NOMO-1 treated with dmso at 0.1 percent for 144 hours (cell line): ENCODE measurements around the gene SMPD1.
A peak's percentile ranks its signal among the peaks of the same experiment; 100 is the strongest.

Source experiments
- DNase-seq: peaks from one replicate; lab custom pipeline; 2025; ENCODE audit not compliant: unreplicated experiment; lab: John Stamatoyannopoulos, UW

The SMPD1 gene

GRCh38 chr11:6413791-6414201, 23.5 kb downstream of the SMPD1 start:
- DNase-seq, result no peak

- DNase-seq, result peak; percentile 45
Measured at GRCh38 chr11:6414874-6415328, 24.6 kb downstream of the SMPD1 start.

GRCh38 chr11:6415797-6416196, 25.5 kb downstream of the SMPD1 start:
- DNase-seq, result no peak

GRCh38 chr11:6417907-6418556, 27.8 kb downstream of the SMPD1 start:
- DNase-seq, result no peak

GRCh38 chr11:6418557-6419008, 28.3 kb downstream of the SMPD1 start:
- DNase-seq, result no peak

- DNase-seq, result no peak
Measured at GRCh38 chr11:6419009-6419631, 28.8 kb downstream of the SMPD1 start, which contains the start of gene APBB1. TSS of gene APBB1 (minus strand) at chr11:6419094. CDS start at chr11:6411347, 7,747 bp downstream.

GRCh38 chr11:6420677-6421076, 30.4 kb downstream of the SMPD1 start:
- no peak for DNase-seq

- DNase-seq, result no peak
Measured at GRCh38 chr11:6427516-6427915, 37.2 kb downstream of the SMPD1 start.

- no peak for DNase-seq
Measured at GRCh38 chr11:6431861-6432260, 41.6 kb downstream of the SMPD1 start.

- no peak for DNase-seq
Measured at GRCh38 chr11:6433998-6434660, 43.9 kb downstream of the SMPD1 start.

- DNase-seq, result no peak
Measured at GRCh38 chr11:6437423-6437822, 47.1 kb downstream of the SMPD1 start.

- DNase-seq, result peak; percentile 31
Measured at GRCh38 chr11:6437993-6438392, 47.7 kb downstream of the SMPD1 start.

GRCh38 chr11:6438979-6439571, 48.8 kb downstream of the SMPD1 start:
- DNase-seq, result peak; percentile 28

- DNase-seq, result no peak
Measured at GRCh38 chr11:6440906-6441358, 50.7 kb downstream of the SMPD1 start, which contains the start of gene HPX. TSS of gene HPX (minus strand) at chr11:6440987. CDS start at chr11:6440963, 24 bp downstream.

- DNase-seq, result no peak
Measured at GRCh38 chr11:6442441-6442840, 52.2 kb downstream of the SMPD1 start.

GRCh38 chr11:6443269-6444003, 53.2 kb downstream of the SMPD1 start:
- DNase-seq, result peak; percentile 30
